ENCODE measurements around the gene ODC1.

ODC1 gene

DNA sequence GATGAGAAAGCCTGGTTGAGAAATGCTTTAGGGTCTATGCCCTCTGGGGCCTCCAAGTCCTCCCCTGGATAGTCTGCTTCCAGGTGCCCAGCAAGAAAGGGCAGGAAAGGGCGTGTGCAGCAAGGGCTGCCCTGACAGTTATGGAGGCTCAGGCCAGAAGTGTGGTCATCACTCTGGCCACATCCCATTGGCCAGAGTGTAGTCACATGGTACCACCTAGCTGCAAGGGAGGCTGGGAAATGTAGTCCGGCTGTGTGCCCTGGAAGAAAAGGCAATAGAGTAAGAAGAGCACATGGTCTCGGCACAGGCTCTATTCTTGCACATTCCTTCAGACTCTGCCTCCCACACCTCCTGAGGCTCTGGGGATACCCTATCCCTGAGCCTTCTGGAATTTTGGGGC lies 35.7 kb downstream of the ODC1 start:
- Histone ChIP-seq H3K36me3 (ENCODE audit: insufficient read depth, low read length) (peaks cover 6% of the 10 kb centered on the region; the same call in 1 of the 2 replicates), H3K27me3 (ENCODE audit: insufficient read depth, low read length) (no peaks in the 10 kb centered on the region), H3K79me2 (ENCODE audit: control insufficient read depth, insufficient read depth, low read length, unreplicated experiment) (peaks cover 2% of the 10 kb centered on the region), H3K27ac (ENCODE audit: low read depth, low read length) (no peak overlapping the region), H3K4me3 (ENCODE audit: low read depth, low read length) (no peak overlapping the region), H2AFZ (ENCODE audit: low read length, unreplicated experiment) (no peak overlapping the region), H3K4me1 (ENCODE audit: control insufficient read depth, insufficient read depth, low read length, unreplicated experiment) (peaks cover 26% of the 10 kb centered on the region)

DNA sequence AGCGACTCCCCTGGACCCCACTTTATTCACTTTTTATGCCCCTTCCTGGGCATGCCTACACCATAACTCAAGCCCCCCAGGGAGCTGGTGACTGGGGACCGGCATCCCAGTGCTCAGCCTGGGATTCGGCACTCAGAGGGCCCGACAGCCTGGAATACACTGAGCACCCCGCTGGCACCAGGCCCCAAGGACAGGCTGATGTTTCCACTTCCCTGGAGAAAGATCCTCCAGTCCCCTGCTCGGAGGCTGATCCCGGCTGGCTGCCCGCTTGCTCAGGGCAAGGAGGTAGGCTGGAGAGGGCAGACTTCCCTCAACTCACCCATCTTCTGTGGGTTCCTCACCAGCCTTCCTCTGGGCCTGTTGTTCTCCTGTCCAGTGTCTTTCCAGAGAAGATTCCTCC lies 36.6 kb downstream of the ODC1 start:
- Histone ChIP-seq H2AFZ (ENCODE audit: low read length, unreplicated experiment) (no peak overlapping the region), H3K27ac (ENCODE audit: low read depth, low read length) (no peak overlapping the region), H3K36me3 (ENCODE audit: insufficient read depth, low read length) (peaks cover 6% of the 10 kb centered on the region; the same call in 1 of the 2 replicates), H3K79me2 (ENCODE audit: control insufficient read depth, insufficient read depth, low read length, unreplicated experiment) (peaks cover 2% of the 10 kb centered on the region), H3K4me3 (ENCODE audit: low read depth, low read length) (no peak overlapping the region), H3K27me3 (ENCODE audit: insufficient read depth, low read length) (no peaks in the 10 kb centered on the region), H3K4me1 (ENCODE audit: control insufficient read depth, insufficient read depth, low read length, unreplicated experiment) (peaks cover 34% of the 10 kb centered on the region)

DNA sequence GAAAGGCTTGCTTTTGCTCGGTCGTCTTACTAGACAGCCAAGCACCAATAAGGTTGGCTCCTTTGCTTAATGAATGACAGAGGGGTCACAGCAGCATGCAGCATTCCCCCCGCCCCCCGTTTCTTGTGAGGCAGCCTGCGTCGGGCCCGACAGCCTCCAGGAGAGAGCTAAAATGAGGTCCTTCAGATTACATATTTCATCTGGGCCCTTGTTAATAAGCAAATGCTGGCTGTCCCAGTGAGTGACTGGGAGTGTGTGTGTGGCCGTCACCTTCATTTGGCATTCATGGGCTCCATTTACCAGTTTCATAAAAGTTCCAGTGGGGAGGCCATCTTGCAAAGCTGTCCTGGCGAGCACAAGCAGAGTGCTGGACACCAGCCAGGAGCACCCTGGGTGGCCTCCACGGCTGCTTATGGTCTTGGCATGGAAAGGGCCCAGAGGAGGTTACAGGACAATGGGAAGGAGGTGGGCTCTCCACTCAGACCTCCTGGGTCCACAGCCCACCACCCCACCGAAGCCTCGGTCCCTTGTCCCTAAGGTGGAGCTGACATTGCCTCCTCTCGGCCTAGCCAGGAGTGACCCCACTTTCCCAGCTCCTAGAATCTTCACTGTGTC lies 37.2 kb downstream of the ODC1 start:
- Histone ChIP-seq H3K4me3 (ENCODE audit: low read depth, low read length) (no peak overlapping the region), H3K27me3 (ENCODE audit: insufficient read depth, low read length) (no peaks in the 10 kb centered on the region), H3K4me1 (ENCODE audit: control insufficient read depth, insufficient read depth, low read length, unreplicated experiment) (peaks cover 41% of the 10 kb centered on the region), H3K27ac (ENCODE audit: low read depth, low read length) (no peak overlapping the region), H3K79me2 (ENCODE audit: control insufficient read depth, insufficient read depth, low read length, unreplicated experiment) (peaks cover 2% of the 10 kb centered on the region), H3K36me3 (ENCODE audit: insufficient read depth, low read length) (peaks cover 6% of the 10 kb centered on the region; the same call in 1 of the 2 replicates), H2AFZ (ENCODE audit: low read length, unreplicated experiment) (no peak overlapping the region)

DNA sequence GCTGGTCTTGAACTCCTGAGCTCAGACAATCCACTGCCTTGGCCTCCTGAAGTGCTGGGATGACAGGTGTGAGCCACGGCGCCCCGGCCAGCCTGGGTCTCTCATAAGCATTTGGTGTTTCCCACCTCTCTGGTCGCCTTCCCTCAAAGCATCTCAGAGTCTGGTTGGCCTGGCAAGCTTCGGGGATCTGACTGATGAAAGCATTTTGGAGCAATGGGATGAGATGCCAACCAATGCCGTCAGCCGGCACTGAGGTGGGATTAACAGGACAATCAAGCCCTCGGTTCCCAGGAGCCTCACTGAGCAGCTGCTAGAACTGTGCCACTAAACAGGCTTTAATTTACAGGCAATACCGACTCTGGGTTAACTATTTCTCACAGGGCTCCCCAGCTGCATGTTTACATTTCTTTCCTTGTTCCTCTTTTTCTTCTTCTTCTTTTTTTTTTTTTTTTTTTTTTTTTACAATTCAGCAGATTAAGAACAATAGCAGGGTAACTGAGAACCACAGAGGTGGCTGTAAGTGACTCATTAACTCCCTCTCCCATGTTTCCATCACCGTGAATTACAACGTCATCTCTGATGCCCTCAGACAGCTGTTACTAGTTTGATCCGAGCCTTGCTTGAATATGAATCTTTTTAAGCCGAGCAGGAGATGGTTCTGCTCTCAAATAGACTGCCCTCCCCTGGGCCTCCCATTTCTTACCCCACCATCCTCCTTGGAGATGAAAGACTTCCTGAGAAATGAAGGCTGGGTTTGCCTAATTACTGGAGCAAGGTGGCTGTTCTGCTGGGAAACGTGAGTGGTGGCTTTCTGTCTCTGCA lies 37.9 kb downstream of the ODC1 start:
- no peak overlapping the region for H2AFZ ChIP-seq (ENCODE audit: low read length, unreplicated experiment)
- peaks cover 6% of the 10 kb centered on the region; the same call in 1 of the 2 replicates for H3K36me3 ChIP-seq (ENCODE audit: insufficient read depth, low read length)
- no peaks in the 10 kb centered on the region for H3K27me3 ChIP-seq (ENCODE audit: insufficient read depth, low read length)
- no peak overlapping the region for H3K4me3 ChIP-seq (ENCODE audit: low read depth, low read length)
- peaks cover 48% of the 10 kb centered on the region for H3K4me1 ChIP-seq (ENCODE audit: control insufficient read depth, insufficient read depth, low read length, unreplicated experiment)
- H3K27ac ChIP-seq (ENCODE audit: low read depth, low read length), result no peak overlapping the region
- no peaks in the 10 kb centered on the region for H3K79me2 ChIP-seq (ENCODE audit: control insufficient read depth, insufficient read depth, low read length, unreplicated experiment)

DNA sequence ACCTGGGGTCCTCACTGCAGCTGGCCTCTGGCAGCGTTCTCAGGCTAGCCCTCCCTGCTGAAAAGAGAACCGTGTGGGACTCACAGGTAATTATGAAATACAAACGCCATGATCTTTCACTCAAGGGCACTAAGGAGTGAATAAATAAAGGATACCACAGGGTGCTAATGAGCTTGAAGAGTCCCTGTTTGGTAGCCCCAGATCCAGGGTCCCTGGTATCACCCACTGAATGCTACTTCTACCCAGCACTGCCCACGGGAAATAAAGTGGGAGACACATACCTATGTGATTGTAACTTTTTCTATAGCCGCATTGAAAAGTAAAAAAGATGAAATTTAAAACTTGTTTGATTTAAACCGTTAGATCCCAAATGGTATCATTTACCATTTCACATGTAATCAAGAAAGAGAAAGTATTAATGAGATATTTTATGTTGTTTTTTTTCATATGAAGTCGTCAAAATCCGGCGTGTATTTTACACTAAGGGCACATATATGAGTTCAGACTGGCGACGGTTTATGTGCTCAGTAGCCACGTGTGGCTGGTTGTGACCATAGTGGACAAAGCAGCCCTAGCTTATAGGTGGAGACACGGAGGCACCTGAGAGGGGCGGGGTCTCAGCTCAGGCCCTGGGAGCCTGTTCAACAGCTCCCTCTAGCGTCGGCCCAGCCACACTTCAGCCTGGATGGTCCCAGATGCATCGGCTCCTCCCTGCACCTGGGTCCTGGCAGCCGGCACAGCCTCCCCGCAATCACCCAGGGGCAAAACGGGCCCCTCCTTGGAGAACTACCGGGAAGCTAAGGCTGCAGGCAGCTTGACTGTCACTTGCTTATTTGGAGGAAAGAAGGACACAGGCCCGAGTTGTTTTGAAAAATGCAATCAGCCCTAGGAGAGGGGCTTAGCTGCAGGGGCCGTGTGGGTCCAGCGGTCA lies 39.2 kb downstream of the ODC1 start:
- Histone ChIP-seq H3K36me3 (ENCODE audit: insufficient read depth, low read length) (peaks cover 6% of the 10 kb centered on the region; the same call in 1 of the 2 replicates), H2AFZ (ENCODE audit: low read length, unreplicated experiment) (no peak overlapping the region), H3K4me1 (ENCODE audit: control insufficient read depth, insufficient read depth, low read length, unreplicated experiment) (peaks cover 57% of the 10 kb centered on the region), H3K79me2 (ENCODE audit: control insufficient read depth, insufficient read depth, low read length, unreplicated experiment) (peaks cover 4% of the 10 kb centered on the region), H3K27me3 (ENCODE audit: insufficient read depth, low read length) (no peaks in the 10 kb centered on the region), H3K4me3 (ENCODE audit: low read depth, low read length) (peak overlapping the region; percentile 26), H3K27ac (ENCODE audit: low read depth, low read length) (peak overlapping the region; percentile 79)

DNA sequence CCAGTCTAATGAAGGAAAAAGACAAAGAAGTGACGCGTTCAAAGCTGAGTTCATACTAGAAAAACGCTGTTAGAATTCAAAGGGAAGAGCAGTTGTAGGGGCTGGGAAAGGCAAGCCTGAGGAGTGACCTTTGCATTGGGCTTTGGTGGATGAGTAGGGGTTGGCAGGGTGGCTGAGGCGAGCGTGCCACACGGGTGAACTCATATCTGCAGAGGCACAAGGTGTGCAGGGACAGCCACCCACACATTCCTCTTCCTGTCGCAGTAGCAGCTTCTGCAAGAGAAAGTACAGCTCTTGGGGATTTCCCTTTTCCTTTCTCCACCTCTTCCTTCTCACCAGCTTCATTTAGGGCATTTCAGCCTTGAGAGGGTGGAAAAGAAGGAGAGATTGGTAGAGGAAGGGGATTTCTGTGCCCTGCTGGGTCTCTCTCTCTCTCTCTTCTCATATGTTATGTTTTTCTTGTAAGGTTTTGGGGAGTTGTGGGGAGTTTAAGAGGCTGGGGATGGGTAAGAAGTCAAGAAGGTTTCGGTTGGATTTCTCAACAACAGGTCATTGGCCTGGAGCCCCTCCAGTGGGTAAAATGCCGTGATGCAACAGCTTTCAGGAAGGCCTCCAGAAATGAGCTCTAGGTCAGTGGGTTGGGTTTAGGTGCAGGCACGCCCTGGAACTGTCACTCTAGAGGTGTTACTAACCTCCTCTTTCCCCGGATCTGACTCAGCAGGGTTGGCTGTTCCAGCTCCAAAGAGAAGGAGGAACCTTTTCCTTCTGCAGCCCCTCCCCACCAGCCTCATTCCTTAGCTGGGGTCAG lies 40.1 kb downstream of the ODC1 start:
- Histone ChIP-seq H3K79me2 (ENCODE audit: control insufficient read depth, insufficient read depth, low read length, unreplicated experiment) (peaks cover 4% of the 10 kb centered on the region), H3K27ac (ENCODE audit: low read depth, low read length) (peak overlapping the region; percentile 79), H3K27me3 (ENCODE audit: insufficient read depth, low read length) (no peaks in the 10 kb centered on the region), H2AFZ (ENCODE audit: low read length, unreplicated experiment) (no peak overlapping the region), H3K4me3 (ENCODE audit: low read depth, low read length) (peak overlapping the region; percentile 26; the same call in 1 of the 2 replicates), H3K4me1 (ENCODE audit: control insufficient read depth, insufficient read depth, low read length, unreplicated experiment) (peaks cover 54% of the 10 kb centered on the region), H3K36me3 (ENCODE audit: insufficient read depth, low read length) (peaks cover 6% of the 10 kb centered on the region; the same call in 1 of the 2 replicates)

DNA sequence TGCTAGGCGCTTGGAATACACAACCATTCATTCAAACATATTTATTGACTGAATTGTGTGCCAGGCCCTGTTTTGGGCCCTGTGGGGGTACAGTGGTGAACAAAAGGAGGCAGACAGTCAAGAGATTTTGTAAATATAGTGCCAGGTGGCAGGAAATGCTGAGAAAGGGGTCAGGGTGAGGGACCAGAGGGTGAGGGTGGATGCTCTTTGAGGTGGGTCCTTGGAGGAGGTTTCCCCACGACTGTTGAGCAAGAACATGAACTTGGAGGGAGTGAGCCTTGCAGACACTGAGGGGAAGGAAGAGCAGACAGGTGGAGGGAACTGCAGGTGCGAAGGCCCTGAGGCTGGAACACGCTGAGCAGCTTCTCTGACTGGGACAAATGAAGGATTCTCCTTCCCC lies 40.7 kb downstream of the ODC1 start:
- H3K79me2 ChIP-seq (ENCODE audit: control insufficient read depth, insufficient read depth, low read length, unreplicated experiment), result peaks cover 4% of the 10 kb centered on the region

DNA sequence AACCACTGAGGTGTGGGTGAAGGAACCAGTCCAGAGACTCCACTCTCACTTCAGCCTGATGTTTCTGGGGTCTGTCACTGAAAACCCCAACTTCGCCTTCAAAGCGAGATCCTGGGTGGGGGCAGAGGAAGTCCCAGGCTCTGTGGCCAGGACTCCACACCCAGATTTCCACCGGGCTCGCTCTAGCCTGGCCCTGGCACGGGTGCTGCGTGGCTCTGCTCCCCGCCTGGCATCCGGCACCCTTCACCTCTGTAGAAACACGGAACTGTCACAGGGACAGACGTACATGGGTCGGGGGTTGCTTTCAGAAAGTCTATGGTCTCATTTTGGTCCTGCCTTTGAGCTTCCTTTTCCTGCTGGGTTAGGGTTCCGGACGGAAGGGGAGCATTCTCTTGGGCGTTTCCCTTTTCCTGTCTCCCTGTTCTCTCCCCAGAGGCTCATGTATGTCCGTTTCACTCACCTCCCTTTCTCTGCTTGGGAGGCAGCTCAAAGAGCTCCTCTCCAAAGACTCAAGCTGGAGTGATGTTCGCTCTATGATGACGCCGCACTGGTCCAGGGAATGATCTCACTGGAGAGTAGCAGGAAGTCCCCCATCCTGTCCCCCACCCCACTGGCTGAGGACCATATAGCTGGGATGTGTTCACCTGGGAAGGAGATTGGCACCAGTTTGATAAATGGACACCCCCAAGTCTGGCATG lies 41.5 kb downstream of the ODC1 start:
- H3K27ac ChIP-seq (ENCODE audit: low read depth, low read length), result peak overlapping the region; percentile 79
- H3K4me3 ChIP-seq (ENCODE audit: low read depth, low read length), result no peak overlapping the region
- H3K27me3 ChIP-seq (ENCODE audit: insufficient read depth, low read length), result no peaks in the 10 kb centered on the region
- peaks cover 4% of the 10 kb centered on the region for H3K79me2 ChIP-seq (ENCODE audit: control insufficient read depth, insufficient read depth, low read length, unreplicated experiment)
- no peaks in the 10 kb centered on the region for H3K36me3 ChIP-seq (ENCODE audit: insufficient read depth, low read length)
- H3K4me1 ChIP-seq (ENCODE audit: control insufficient read depth, insufficient read depth, low read length, unreplicated experiment), result peaks cover 67% of the 10 kb centered on the region
- no peak overlapping the region for H2AFZ ChIP-seq (ENCODE audit: low read length, unreplicated experiment)

More for the DNA sequence above, 40.7 kb downstream of the ODC1 start:
- no peak overlapping the region for H3K4me3 ChIP-seq (ENCODE audit: low read depth, low read length)
- peaks cover 3% of the 10 kb centered on the region; the same call in 1 of the 2 replicates for H3K36me3 ChIP-seq (ENCODE audit: insufficient read depth, low read length)
- H3K4me1 ChIP-seq (ENCODE audit: control insufficient read depth, insufficient read depth, low read length, unreplicated experiment), result peaks cover 60% of the 10 kb centered on the region
- H3K27me3 ChIP-seq (ENCODE audit: insufficient read depth, low read length), result no peaks in the 10 kb centered on the region
- H3K27ac ChIP-seq (ENCODE audit: low read depth, low read length), result peak overlapping the region; percentile 79
- no peak overlapping the region for H2AFZ ChIP-seq (ENCODE audit: low read length, unreplicated experiment)

DNA sequence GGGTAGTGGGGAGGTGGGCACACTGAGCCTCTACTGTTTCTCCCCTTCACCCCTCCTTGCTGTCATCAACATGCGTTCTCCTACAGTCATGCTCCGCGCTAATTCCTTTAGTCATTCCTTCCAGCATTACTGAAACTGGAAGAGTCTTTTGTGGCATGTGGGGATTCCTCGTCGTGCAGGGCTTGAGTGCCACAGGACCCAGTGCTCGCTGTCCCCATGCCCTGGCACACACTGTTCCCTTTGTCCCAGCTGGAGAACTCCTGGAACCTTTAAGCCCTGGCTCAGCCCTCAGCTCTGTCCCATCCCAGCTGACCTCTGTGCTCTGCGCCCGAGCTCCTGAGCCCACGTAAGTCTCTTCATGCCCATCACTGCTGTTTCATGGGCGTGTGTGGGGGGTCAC lies 42.1 kb downstream of the ODC1 start:
- Histone ChIP-seq H3K4me3 (ENCODE audit: low read depth, low read length) (no peak overlapping the region), H3K4me1 (ENCODE audit: control insufficient read depth, insufficient read depth, low read length, unreplicated experiment) (peaks cover 72% of the 10 kb centered on the region), H3K79me2 (ENCODE audit: control insufficient read depth, insufficient read depth, low read length, unreplicated experiment) (peaks cover 4% of the 10 kb centered on the region), H3K36me3 (ENCODE audit: insufficient read depth, low read length) (no peaks in the 10 kb centered on the region), H2AFZ (ENCODE audit: low read length, unreplicated experiment) (no peak overlapping the region), H3K27ac (ENCODE audit: low read depth, low read length) (peak overlapping the region; percentile 79), H3K27me3 (ENCODE audit: insufficient read depth, low read length) (no peaks in the 10 kb centered on the region)

Measured in ACC112 (cell line).